HUDEP-2 (cell line): ENCODE measurements around the gene SCN5A.

Source experiments
- DNase-seq, 76 experiments: peaks; one replicate each; lab custom pipeline; 2025; ENCODE audit not compliant: unreplicated experiment in 76 of 76; lab: John Stamatoyannopoulos, UW

SCN5A gene

GRCh38 chr3:38603731-38604131, 45.8 kb downstream of the SCN5A start:
- no peak for DNase-seq

GRCh38 chr3:38602576-38603250, 46.8 kb downstream of the SCN5A start:
- DNase-seq, result no peak

- no peak for DNase-seq
Observed at GRCh38 chr3:38601956-38602550, 47.4 kb downstream of the SCN5A start.

GRCh38 chr3:38600551-38600950, 48.9 kb downstream of the SCN5A start:
- DNase-seq, result no peak

GRCh38 chr3:38599886-38600285, 49.6 kb downstream of the SCN5A start:
- no peak for DNase-seq

- DNase-seq, result no peak
Observed at GRCh38 chr3:38598791-38599190, 50.7 kb downstream of the SCN5A start.

GRCh38 chr3:38597502-38598060, 51.9 kb downstream of the SCN5A start:
- no peak for DNase-seq

GRCh38 chr3:38595393-38595792, 54.1 kb downstream of the SCN5A start:
- no peak for DNase-seq

- no peak for DNase-seq
Observed at GRCh38 chr3:38590521-38590920, 59.0 kb downstream of the SCN5A start.

GRCh38 chr3:38588995-38589937, 60.2 kb downstream of the SCN5A start:
- DNase-seq, result no peak

- DNase-seq, result no peak
Observed at GRCh38 chr3:38588371-38588971, 61.0 kb downstream of the SCN5A start.

GRCh38 chr3:38587548-38588131, 61.8 kb downstream of the SCN5A start:
- DNase-seq, result no peak

- no peak for DNase-seq
Observed at GRCh38 chr3:38586546-38587520, 62.7 kb downstream of the SCN5A start.

GRCh38 chr3:38585791-38586420, 63.6 kb downstream of the SCN5A start:
- no peak for DNase-seq

- DNase-seq, result no peak
Observed at GRCh38 chr3:38583688-38584087, 65.8 kb downstream of the SCN5A start.

- no peak for DNase-seq
Observed at GRCh38 chr3:38582941-38583645, 66.4 kb downstream of the SCN5A start.

GRCh38 chr3:38582316-38582715, 67.2 kb downstream of the SCN5A start:
- no peak for DNase-seq

- DNase-seq, result no peak
Observed at GRCh38 chr3:38581774-38582173, 67.7 kb downstream of the SCN5A start.
